DMS53 treated with DMSO at 0.1 percent for 48 hours (cell line): ENCODE data around the gene SHLD1.
A peak's percentile ranks its signal among the peaks of the same experiment; 100 is the strongest.
"Not testable (repeated sequence)": the region's sequence is repeated elsewhere in the genome, so short reads cannot be mapped to it uniquely, and the experiment has no call there.

ENCODE experiments used
- DNase-seq: peaks from one replicate; lab custom pipeline; 2025; ENCODE audit not compliant: unreplicated experiment; lab: John Stamatoyannopoulos, UW

The SHLD1 gene

DNA sequence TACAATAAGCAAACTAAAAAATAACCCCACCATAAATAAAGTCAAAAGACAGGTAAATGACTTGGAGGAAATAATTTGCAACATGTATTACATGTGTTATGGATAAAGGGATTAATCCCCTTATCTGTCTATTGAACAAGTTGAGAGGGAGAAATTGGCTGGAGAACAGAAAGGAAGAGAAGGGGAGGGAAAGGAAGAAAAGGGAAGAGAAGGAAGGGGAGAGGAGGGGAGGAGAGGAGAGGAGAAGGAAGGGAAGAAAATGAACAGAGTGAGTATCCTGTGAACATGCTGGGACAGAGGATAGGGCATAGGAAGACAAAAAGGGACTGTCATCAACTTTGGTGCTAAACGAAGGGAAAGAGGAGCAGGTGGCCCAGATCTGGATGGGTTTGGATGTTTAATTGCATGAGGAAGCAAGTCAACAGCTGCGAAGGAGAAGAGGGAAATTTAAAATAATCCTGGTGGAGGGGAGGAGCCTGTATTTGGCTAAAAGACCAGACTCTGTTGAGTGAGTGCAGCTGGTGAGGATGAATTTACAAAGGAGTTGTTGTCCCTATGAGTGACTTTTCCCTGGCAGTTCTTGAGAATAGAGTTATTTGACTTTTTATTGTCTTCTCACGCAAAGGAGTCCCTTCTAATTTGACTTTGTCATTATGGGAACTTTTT, 14.2 kb upstream of the SHLD1 start:
- DNase-seq, result peak; percentile 67

DNA sequence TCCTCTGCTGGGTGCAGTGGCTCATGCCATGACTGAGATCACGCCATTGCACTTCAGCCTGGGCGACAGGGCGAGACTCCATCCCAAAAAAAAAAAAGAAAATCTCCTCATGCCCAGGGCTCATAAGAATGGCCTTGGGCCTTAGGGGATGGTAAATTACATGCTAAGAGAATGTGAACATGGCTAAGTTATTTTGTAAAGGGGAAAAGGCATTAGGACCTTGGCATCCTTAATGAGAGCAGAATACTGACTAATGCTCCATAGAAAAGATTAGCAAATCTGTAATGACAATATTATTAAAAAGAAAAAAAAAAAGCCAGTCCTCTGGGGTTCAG, 12.6 kb upstream of the SHLD1 start:
- DNase-seq, result no peak

DNA sequence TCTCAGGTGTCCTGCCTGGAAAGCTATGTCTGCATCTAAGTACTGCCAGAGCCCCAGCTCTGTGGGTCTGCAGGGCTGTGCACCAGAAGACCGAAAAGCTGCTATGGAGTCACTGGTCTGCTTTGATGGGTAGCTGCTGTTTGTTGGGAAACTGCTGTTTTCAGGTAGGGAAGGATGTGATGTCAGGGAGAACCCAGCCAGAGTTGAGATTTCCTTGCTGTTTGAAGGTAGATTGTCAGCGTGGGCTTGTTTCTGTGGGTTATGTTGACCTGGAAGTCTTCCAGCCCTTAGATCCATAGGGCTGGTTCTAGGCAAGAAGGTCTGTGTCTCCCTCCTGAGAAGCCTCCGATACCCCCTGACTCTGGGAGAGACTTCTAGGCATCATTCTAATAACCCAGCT, 12.2 kb upstream of the SHLD1 start:
- no peak for DNase-seq

DNA sequence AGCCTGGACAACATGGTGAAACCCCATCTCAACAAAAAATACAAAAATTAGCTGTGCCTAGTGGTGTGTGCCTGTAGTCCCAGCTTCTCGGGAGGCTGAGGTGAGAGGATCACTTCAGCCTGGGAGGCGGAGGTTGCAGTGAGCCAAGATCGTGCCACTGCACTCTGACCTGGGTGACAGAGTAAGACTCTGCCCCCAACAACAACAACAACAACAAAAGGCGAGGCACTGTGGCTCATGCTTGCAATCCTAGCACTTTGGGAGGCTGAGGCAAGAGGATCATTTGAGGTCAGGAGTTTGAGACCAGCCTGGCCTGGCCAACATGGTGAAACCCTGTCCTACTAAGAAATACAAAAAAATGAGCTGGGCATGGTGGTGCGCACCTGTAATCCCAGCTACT, 9.6 kb upstream of the SHLD1 start:
- DNase-seq, result not testable (repeated sequence)

DNA sequence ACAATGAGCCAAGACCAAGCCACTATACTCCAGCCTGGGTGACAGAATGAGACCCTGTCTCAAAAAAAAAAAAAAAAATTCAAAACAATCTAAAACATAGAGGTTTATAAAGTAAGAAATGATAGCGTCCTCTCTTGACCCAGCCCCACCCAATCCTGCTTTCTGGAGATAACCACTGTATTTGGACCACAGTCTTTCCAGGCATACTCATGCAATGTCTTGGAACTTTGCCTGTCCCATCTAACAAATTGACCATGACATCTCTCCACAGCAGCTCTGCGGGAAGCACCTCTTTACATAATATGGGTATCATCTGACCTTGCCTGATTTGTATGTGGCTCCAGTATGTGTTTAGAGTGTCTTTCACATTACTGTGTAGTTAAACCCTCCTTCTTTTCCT, 9.1 kb upstream of the SHLD1 start:
- no peak for DNase-seq

DNA sequence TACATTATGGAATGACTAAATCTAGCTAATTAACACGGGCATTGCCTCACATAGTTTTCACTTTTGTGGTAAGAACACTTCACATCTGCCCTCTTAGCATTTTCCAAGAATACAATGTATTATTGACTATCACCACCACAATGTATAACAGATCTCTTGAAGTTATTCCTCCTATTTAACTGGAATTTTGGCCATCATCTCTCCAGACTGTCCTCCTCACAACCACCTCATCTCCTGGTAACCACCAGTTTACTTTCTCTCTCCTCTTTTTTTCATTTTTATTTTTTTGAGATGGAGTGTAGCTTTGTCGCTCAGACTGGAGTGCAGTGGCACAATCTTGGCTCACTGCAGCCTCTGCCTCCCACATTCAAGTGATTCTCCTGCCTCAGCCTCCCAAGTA, 8.2 kb upstream of the SHLD1 start:
- no peak for DNase-seq

DNA sequence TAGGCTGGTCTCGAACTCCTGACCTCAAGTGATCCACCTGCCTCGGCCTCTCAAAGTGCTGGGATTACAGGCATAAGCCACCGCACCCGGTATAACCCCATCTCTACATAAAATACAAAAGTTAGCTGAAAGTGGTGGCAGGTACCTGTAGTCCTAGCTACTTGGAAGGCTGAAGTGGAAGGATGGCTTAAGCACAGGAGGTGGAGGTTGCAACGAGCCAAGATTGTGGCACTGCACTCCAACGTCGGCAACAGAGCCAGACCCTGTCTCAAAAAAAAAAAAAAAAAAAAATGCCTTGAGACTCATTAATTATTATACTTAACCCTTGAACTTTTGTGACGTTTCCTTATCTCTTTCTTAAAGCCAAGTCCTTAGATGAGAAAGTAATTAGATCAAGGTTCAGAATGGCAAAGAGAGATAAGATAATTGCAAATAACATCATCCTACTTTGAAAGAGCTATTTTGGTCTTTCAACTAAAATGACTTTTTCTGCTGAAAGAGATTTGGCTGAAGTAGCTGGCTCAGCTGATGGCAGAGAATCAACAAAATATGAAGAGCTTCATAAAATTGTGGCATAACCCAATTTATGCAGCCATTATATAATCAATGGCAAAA, 4.7 kb upstream of the SHLD1 start:
- DNase-seq, result no peak

DNA sequence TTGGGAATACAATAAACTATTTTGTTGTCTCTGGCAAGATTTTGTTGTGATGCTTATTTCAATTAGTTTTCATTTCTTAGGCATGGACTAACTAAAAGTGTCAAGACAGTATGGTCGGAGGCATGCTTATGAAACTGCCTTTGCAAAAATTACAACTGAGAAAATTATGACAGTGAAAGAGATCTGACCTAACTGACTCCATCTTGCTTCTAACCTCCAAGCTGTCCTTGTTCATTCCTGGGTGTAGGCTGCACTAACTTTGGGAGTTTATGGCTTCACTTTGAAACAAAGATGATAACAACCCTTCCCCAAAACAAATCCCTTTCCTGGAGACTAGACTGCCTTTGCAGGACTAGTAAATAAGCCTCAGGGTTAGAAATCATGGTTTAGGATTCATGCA, 4.1 kb upstream of the SHLD1 start:
- DNase-seq, result no peak

DNA sequence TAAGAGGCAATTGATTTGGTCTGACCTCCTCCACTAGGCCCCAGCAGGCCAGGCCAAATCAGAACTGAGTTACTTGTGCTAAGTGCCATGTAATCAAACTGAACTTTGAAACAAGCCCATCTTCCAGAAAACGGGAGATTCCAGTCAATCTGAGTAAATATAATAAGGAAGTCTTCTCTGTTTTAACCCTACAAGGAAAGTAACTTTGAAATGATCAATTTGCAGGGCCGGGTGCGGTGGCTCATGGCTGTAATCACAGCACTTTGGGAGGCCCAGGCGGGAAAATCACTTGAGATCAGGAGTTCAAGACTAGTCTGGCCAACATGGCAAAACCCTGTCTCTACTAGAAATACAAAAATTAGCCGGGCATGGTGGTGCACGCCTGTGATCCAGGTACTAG, 2.0 kb upstream of the SHLD1 start:
- DNase-seq, result no peak

DNA sequence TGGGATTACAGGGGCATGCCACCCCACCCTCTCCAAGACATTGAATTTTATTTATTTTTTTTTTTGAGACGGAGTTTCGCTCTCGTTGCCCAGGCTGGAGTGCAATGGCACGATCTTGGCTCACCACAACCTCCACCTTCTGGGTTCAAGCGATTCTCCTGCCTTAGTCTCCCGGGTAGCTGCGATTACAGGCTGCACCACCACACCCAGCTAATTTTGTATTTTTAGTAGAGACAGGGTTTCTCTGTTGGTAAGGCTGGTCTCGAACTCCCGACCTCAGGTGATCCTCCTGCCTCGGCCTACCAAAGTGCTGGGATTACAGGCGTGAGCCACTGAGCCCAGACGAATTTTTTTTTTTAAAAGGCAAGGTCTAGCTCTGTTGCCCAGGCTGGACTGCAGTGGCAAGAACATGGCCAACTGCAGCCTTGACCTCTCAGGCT, 669 bp upstream of the SHLD1 start:
- DNase-seq, result not testable (repeated sequence)

DNA sequence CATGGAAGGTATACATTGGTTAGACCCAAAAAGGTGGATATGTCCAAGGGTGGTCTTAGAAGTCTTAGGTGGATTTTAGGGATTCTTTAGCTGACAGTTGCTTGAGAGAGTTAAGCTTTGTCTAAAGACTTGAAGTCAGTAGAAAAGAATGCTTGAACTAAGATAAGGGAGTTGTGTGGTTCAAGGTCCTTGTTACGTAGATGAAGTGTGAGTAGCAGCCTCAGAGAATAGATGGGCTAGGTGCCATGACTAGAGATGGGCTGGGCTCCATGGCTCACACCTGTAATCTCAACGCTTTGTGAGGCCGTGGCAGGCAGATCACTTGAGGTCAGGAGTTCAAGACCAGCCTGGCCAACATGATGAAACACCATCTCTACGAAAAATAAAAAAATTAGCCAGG, 1.7 kb downstream of the SHLD1 start:
- DNase-seq, result no peak

DNA sequence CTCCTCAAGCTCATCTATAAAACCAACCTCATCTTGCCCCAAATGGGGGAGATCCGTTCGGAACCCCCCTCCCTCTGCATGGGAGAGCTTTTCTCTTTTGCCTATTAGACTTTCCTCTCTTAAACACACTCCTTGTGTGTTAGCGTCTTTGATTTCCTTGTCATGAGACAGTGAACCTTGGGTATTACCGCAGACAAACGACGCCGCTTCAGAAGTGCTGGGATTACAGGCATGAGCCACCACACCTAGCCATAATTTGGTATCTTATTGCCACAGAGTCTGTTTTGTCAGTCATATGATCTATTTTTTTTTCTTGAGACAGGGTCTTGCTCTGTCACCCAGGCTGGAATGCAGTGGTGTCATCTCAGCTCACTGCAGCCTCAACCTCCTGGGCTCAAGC, 3.6 kb downstream of the SHLD1 start:
- no peak for DNase-seq

DNA sequence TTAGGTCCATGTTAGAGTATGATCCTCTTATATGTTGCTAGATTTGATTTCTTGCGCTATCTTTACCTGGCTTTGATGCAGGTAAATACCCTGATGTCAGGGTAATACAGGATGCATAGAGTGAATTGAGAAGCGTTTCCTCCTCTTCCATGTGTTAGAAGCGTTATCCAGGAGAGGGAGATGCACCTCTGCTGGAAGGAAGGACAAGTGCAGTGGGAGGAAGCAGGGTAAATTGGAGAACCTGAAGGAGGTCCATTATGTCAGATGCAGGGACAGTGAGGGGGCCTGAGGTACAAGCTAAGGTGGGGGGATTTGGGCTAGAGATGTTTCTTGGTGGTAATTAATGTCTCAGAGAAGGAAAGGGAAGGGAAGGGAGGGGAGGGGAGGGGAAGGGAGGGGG, 7.7 kb downstream of the SHLD1 start:
- no peak for DNase-seq

DNA sequence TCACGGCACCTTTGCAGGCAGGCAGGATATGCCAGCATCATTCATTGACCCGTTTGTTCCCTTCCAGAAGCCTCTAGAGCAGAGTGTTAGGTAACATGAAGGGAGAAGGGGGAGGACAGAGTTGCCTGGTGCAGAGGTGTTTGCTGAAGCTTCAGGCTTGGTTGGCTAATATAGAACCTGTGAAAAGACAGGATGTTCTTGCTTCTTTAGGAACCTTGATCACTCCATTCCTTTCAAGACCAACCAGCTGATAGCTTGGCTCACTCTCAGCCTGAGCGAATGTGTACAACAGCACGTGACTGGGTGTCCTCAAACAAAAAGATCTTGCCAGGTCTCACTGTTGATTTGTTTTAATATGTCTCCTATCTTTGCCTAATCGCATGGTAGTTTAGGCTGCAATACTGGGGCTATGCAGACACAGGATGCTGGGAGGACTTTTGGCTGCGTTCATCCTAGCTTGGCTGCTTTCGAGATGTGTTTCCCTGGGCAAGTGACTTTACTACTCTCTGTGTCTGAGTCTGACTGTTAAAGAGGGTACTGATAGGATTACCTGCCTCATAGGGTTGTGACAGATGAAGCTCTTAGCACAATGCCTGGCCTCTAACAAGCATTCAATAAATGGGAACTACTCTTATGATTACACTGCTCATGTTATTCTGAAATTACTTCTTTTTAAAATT, 16.0 kb downstream of the SHLD1 start:
- no peak for DNase-seq

DNA sequence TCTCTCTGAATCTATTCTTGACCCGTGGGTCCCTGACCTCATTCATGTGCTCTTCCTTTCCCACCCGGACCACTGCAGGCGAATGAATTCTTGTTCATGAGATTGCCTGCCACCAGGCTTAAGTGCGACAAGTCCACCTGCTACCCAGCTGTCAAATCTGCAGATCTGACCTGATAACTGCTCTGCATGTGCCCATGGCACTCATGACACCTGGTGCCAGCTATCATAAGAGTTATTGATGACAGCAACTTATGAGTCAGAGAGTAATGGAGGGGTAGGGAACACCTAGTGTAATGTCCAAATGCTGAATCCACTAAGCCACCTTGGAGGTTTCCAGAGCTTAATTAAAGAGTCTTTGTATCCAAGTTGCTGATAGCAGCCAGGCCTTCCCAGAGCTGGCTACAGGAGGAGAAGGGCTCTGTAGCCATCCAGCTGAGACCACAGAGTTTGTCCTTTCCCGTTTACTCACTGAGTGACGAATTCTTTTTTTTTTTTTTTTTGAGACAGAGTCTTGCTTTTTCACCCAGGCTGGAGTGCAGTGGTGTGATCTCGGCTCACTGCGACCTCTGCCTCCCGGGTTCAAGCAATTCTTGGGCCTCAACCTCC, 17.4 kb downstream of the SHLD1 start:
- no peak for DNase-seq

DNA sequence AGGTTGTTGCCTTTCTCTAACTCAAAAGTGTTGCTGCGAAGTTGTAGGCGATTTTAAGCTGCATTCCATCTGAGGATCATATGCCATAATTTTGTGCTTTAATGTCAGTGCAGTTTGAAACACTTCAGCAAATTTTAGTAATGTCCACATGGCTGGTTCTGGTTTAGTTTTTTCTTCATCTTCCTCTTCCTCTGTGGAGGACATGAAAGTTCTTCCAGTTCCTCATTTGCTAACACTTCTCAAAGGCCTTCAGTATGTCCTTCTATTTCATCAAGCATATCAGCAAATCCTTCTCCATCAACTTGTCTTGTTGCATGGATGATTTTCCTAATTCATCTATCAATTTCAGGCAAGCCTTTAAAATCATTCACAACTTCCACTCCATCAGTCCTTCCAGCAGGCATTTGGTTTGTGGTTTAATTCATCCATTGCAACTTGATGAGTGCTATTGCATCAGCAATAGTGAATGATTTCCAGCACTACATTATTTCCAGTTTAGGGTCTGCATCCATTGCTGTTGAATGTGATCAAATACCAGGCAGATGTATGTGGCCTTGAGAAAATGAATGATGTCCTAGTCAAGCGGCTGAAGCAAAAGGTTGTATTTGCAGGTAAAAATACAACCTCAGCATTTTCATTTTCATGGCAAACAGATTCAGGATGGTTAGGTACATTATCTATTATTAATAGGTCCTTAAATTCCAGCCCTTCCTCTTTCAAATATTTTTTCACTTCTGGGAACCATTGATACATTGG, 20.2 kb downstream of the SHLD1 start:
- DNase-seq, result no peak

DNA sequence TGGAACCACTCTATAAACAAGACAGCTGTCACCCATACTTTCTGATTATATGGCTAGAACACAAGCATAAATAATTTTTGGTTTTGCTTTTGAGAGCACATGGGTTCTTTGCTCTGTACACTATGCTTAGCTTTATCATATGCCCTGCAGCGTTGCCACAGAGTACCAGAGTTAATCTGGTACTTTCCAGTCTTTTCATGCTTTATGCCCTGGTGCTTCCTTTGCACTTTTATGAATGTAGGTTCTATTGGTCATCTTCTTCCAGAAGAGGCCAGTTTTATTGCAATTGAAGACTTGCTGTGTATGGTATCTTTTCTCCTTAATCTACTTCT, 20.8 kb downstream of the SHLD1 start:
- DNase-seq, result no peak

DNA sequence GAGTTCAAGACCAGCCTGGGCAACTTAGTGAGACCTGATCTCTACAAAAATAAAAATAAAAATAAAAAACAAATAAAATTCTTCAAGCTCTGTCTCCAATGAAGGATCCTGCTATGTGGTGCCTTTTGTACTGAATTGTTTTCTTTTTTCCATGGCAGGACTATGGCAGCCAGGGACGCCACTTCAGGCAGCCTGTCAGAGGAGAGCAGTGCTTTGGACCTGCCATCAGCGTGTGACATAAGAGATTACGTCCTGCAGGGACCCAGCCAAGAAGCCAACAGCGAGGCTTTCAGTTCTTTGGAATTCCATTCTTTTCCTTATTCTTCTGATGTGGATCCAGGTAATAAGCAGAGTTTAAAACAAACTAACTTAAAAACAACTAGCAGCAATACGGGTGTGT, 22.5 kb downstream of the SHLD1 start:
- no peak for DNase-seq

DNA sequence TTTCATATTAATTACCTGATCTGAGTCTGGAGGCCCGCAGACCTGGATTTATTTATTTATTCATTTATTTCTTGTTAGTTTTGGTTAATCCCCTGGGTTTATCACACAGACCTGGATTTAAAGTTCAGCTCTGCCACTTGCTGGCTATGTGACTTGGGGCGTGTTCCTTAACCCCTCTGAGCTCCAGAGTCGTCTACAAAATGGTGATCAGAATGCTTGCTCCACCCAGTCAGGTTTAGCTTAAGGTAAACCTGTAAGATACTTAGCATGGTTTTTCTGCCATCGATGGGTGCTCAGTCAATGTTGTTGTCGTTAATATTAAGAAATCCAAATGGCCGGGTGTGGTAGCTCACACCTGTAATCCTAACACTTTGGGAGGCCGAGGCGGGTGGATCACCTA, 23.4 kb downstream of the SHLD1 start:
- no peak for DNase-seq

DNA sequence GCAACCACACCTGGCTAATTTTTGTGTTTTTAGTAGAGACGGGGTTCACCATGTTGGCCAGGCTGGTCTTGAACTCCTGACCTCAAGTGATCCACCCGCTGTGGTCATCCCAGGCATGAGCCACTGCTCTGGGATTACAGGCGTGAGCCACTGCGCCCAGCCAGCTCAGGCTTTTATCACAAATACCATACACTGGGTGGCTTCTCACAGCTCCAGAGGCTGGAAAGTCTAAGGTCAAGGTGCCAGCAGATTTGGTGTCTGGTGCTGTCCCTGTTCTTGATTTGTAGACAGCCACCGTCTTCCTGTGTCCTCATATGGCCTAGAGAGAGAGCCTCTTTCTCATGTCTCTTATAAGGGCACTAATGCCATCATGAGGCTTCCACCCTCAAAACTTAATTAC, 25.9 kb downstream of the SHLD1 start:
- DNase-seq, result no peak

DNA sequence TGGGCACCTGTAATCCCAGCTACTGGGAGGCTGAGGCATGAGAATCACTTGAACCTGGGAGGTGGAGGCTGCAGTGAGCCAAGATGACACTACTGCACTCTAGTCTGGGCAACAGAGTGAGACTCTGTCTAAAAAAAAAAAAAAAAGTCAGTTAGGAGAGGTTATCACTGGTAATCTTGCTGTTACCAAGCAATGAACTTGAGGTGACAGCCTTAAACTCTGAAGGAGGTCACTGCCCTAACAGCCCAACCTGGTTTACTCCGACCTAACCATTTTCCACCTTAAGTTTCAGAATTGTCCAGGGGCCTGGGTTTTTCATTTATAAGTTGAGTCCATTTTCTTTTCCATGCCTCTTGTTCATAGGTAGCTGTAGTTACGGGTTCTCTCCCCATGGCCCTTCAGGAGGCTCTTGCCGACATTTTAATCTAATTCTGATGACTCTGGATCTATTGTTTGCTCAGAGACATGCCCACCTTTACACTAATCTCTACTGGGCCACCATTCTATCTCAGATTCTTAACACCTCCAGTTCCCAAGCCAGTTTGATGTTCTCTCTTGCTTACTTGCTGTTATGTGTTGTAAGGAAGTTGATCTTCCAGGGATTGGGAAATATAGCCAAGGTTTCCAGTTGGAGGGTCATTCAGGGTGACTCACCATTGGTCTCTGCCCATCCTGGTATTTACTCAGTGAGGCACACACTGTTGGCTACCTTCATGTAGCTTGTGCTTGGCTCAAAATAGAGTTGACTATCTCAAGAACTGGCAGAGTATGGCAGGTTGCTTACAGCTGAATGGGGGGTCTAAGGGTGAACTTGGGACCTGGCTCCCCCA, 29.1 kb downstream of the SHLD1 start:
- peak; percentile 32 for DNase-seq
